ENCODE data around the gene ELOVL2.

DNA sequence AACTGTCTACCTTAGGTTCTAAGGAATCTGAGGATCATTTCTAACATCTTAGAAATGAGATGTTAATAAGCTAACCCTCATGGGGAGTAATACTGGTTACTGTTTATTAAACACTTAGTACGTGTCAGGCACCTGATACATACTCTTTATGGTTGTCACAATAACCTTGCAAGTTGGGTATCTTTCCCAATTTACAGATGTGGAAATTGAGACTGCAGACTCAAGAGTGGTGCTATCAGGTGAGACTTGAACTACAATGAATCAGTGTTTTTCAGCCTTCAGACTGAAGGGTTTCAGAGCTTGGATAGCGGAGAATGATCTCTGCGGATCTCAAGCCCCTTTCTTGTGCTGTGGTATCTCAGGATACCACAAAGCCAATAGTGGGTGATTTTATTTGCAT lies 27.0 kb downstream of the ELOVL2 start:
- no peak for TF ChIP-seq POLR2A (IDR thresholded peaks at IDR 0.05; ENCODE audit: borderline replicate concordance, extremely low read depth, insufficient read depth, insufficient read length)
- TF ChIP-seq CTCF (IDR thresholded peaks at IDR 0.05 in 2 of 3, conservative IDR thresholded peaks at IDR 0.05 in 1 of 3; ENCODE audit: borderline replicate concordance in 1 of 3, insufficient read depth in 1 of 3, low read depth in 2 of 3, low read length in 2 of 3): no peak
- TF ChIP-seq RAD21 (IDR thresholded peaks at IDR 0.05; ENCODE audit: low read depth): no peak
- TF ChIP-seq SRF (IDR thresholded peaks at IDR 0.05; ENCODE audit: low read depth): no peak
- no peak for TF ChIP-seq ATF3 (IDR thresholded peaks at IDR 0.05)
- TF ChIP-seq POLR2AphosphoS5 (IDR thresholded peaks at IDR 0.05; ENCODE audit: low read depth, low read length): no peak
- TF ChIP-seq JUND (IDR thresholded peaks at IDR 0.05): no peak
- TF ChIP-seq EZH2phosphoT487 (IDR thresholded peaks at IDR 0.05; ENCODE audit: borderline replicate concordance): no peak
- no peak for TF ChIP-seq EZH2 (IDR thresholded peaks at IDR 0.05)
- TF ChIP-seq, protein P1, sequence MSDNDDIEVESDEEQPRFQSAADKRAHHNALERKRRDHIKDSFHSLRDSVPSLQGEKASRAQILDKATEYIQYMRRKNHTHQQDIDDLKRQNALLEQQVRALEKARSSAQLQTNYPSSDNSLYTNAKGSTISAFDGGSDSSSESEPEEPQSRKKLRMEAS (IDR thresholded peaks at IDR 0.05): no peak
